GM18511 (cell line): ENCODE data around the gene CKS2.
"Not testable (repeated sequence)": the region's sequence is repeated elsewhere in the genome, so short reads cannot be mapped to it uniquely, and the experiment has no call there.

Source experiments
- ATAC-seq: cut with Tn5 transposase; IDR thresholded peaks from one replicate; pipeline ENCODE4 v1.9.1; 2021; ENCODE audit warnings: mild to moderate bottlenecking, moderate library complexity; ENCODE audit not compliant: unreplicated experiment

The CKS2 gene

GRCh38 chr9:89310475-89311345, at the start of gene CKS2:
Gene CKS2 (plus strand): TSS chr9:89311195. CDS start chr9:89311293, 98 bp downstream.
- ATAC-seq: peak; percentile 91

- ATAC-seq: no peak
Measured at GRCh38 chr9:89273528-89274279, 37.3 kb upstream of the CKS2 start.

- ATAC-seq: no peak
Measured at GRCh38 chr9:89274838-89275237, 36.2 kb upstream of the CKS2 start.

- not testable (repeated sequence) for ATAC-seq
Measured at GRCh38 chr9:89276040-89276439, 35.0 kb upstream of the CKS2 start.

GRCh38 chr9:89277043-89277442, 34.0 kb upstream of the CKS2 start:
- no peak for ATAC-seq

GRCh38 chr9:89277454-89277853, 33.5 kb upstream of the CKS2 start:
- ATAC-seq: peak; percentile 53

GRCh38 chr9:89278551-89278950, 32.4 kb upstream of the CKS2 start:
- ATAC-seq: no peak

- ATAC-seq: peak; percentile 72
Measured at GRCh38 chr9:89278997-89279739, 31.8 kb upstream of the CKS2 start.

- ATAC-seq: no peak
Measured at GRCh38 chr9:89281106-89281505, 29.9 kb upstream of the CKS2 start.

GRCh38 chr9:89282248-89282968, 28.6 kb upstream of the CKS2 start:
- ATAC-seq: not testable (repeated sequence)

GRCh38 chr9:89284076-89284475, 26.9 kb upstream of the CKS2 start:
- no peak for ATAC-seq

GRCh38 chr9:89291741-89292140, 19.3 kb upstream of the CKS2 start:
- ATAC-seq: no peak

- ATAC-seq: no peak
Measured at GRCh38 chr9:89293014-89293413, 18.0 kb upstream of the CKS2 start.

GRCh38 chr9:89295400-89295799, 15.6 kb upstream of the CKS2 start:
- ATAC-seq: no peak

GRCh38 chr9:89301996-89302395, 9.0 kb upstream of the CKS2 start:
- ATAC-seq: not testable (repeated sequence)

- no peak for ATAC-seq
Measured at GRCh38 chr9:89304020-89304833, 6.8 kb upstream of the CKS2 start.

GRCh38 chr9:89304834-89305188, 6.2 kb upstream of the CKS2 start:
- peak; percentile 56 for ATAC-seq

- no peak for ATAC-seq
Measured at GRCh38 chr9:89305868-89306267, 5.1 kb upstream of the CKS2 start.

- ATAC-seq: no peak
Measured at GRCh38 chr9:89309166-89309565, 1.8 kb upstream of the CKS2 start.
